CD14-positive monocyte (primary cell): ENCODE data around the gene LARGE2. TPM values are rescaled to one million over a fixed set of nuclear protein-coding genes. Genes with fewer than 3 reads are reported as not detected.

Experiments
- DNase-seq, 3 donors: peaks; one replicate each; pipeline ENCODE4 v3.0.0-alpha.2; 2011 to 2022
- H2AFZ ChIP-seq: 2 replicates; pipeline ENCODE4 v1.6.0; 2012; ENCODE audit warnings: mild to moderate bottlenecking, low read depth, low read length, inconsistent platforms; ENCODE audit not compliant: insufficient read depth, poor library complexity, severe bottlenecking
- H3K27ac ChIP-seq, 2 donors: 1 replicate in 1 of 2; 2 replicates in 1 of 2; pipeline ENCODE4 v1.5.1; 2012 to 2013; ENCODE audit warnings: low read length in 2 of 2, control low read depth in 1 of 2, inconsistent platforms in 1 of 2, low read depth in 1 of 2, mild to moderate bottlenecking in 1 of 2
- H3K27me3 ChIP-seq, 2 donors: one replicate each; pipeline versions ENCODE4 v1.6.0 to v1.6.1; 2011 to 2013; ENCODE audit warnings: low read length in 2 of 2; ENCODE audit not compliant: control insufficient read depth in 2 of 2, insufficient read depth in 2 of 2
- H3K36me3 ChIP-seq, 2 donors: replicated peaks in 1 of 2; 1 replicate in 1 of 2; 2 replicates in 1 of 2; pipeline versions ENCODE4 v1.5.1 to v1.6.1; 2012 to 2013; ENCODE audit warnings: low read length in 2 of 2, control low read depth in 1 of 2, inconsistent platforms in 1 of 2, mild to moderate bottlenecking in 1 of 2; ENCODE audit not compliant: insufficient read depth in 2 of 2, control insufficient read depth in 1 of 2
- H3K4me1 ChIP-seq, 2 donors: 1 replicate in 1 of 2; 2 replicates in 1 of 2; pipeline versions ENCODE4 v1.5.1 to v1.6.1; 2012 to 2013; ENCODE audit warnings: low read length in 2 of 2, control low read depth in 1 of 2, inconsistent platforms in 1 of 2, mild to moderate bottlenecking in 1 of 2, moderate library complexity in 1 of 2; ENCODE audit not compliant: insufficient read depth in 2 of 2, control insufficient read depth in 1 of 2
- H3K4me2 ChIP-seq: replicated peaks from 2 replicates; pipeline ENCODE3; 2012; ENCODE audit warnings: low read length, moderate library complexity, mild to moderate bottlenecking; ENCODE audit not compliant: poor library complexity, severe bottlenecking; ENCODE audit errors: extremely low read depth
- H3K4me3 ChIP-seq, 3 experiments: fragments of 200-600 bp in 1 of 3; sonication (generic) in 1 of 3; replicated peaks in 1 of 3; 1 replicate in 2 of 3; 2 replicates in 1 of 3; pipeline ENCODE4 v1.5.1; 2011 to 2013; ENCODE audit warnings: low read length in 3 of 3, mild to moderate bottlenecking in 3 of 3, control low read depth in 2 of 3, low read depth in 2 of 3, inconsistent platforms in 1 of 3, moderate library complexity in 1 of 3
- H3K79me2 ChIP-seq: 2 replicates; pipeline ENCODE4 v1.6.0; 2012; ENCODE audit warnings: mild to moderate bottlenecking, control low read depth, inconsistent platforms, low read length, moderate library complexity; ENCODE audit not compliant: insufficient read depth
- H3K9ac ChIP-seq: 2 replicates; pipeline ENCODE4 v1.6.0; 2017; ENCODE audit warnings: low read length, mild to moderate bottlenecking; ENCODE audit not compliant: insufficient read depth, poor library complexity, severe bottlenecking
- H3K9me3 ChIP-seq, 2 donors: replicated peaks in 1 of 2; 1 replicate in 1 of 2; 2 replicates in 1 of 2; pipeline versions ENCODE4 v1.5.1 to v1.6.1; 2012 to 2013; ENCODE audit warnings: low read length in 2 of 2, control low read depth in 1 of 2; ENCODE audit not compliant: control insufficient read depth in 1 of 2, insufficient read depth in 1 of 2
- H4K20me1 ChIP-seq: 2 replicates; pipeline ENCODE4 v1.6.0; 2012; ENCODE audit warnings: mild to moderate bottlenecking, low read length, control low read depth, moderate library complexity; ENCODE audit not compliant: insufficient read depth
- H3K27ac Mint-ChIP-seq, 7 donors: one replicate each; pipeline ENCODE4 v1.8.0; 2020; ENCODE audit warnings: mild to moderate bottlenecking in 7 of 7, mixed read lengths in 7 of 7, moderate library complexity in 6 of 7, inconsistent platforms in 2 of 7
- H3K27me3 Mint-ChIP-seq, 3 donors: one replicate each; pipeline ENCODE4 v1.8.0; 2021 to 2022; ENCODE audit warnings: low read depth in 3 of 3, mild to moderate bottlenecking in 3 of 3, mixed read lengths in 3 of 3, moderate library complexity in 3 of 3, inconsistent platforms in 1 of 3
- H3K36me3 Mint-ChIP-seq, 2 donors: one replicate each; pipeline ENCODE4 v1.8.0; 2020; ENCODE audit warnings: mixed read lengths in 2 of 2, inconsistent platforms in 1 of 2, mild to moderate bottlenecking in 1 of 2
- H3K4me1 Mint-ChIP-seq: one replicate; pipeline ENCODE4 v1.8.0; 2020; ENCODE audit warnings: mild to moderate bottlenecking, mixed read lengths
- H3K4me3 Mint-ChIP-seq, 2 donors: one replicate each; pipeline ENCODE4 v1.8.0; 2020; ENCODE audit warnings: mild to moderate bottlenecking in 2 of 2, mixed read lengths in 2 of 2, moderate library complexity in 1 of 2
- H3K9me3 Mint-ChIP-seq, 7 donors: one replicate each; pipeline ENCODE4 v1.8.0; 2020 to 2022; ENCODE audit warnings: mixed read lengths in 7 of 7, mild to moderate bottlenecking in 6 of 7, moderate library complexity in 6 of 7, inconsistent platforms in 2 of 7
- WGBS: methylation state at CpG from one replicate; pipeline ENCODE4 v1.1.5; 2013; ENCODE audit warnings: missing lambda C conversion rate; ENCODE audit not compliant: insufficient coverage; 5-methylcytosine and 5-hydroxymethylcytosine counted together
- intact Hi-C, 2 donors: fragments of 100-400 bp; cut with micrococcal nuclease; formaldehyde crosslinking; loops; one replicate each; pipeline versions ENCODE4 v1.15.0 to v1.15.1; 2023
- polyA plus RNA-seq, 3 donors: library from polyadenylated mRNA; depleted of rRNA in 1 of 3; unstranded in 2 of 3; stranded (reverse) in 1 of 3; fragments of 300-500 nt in 2 of 3; fragments of >200 nt in 1 of 3; fragmentation: Illumina TruSeq in 2 of 3; gene quantifications; 1 replicate in 2 of 3; 2 replicates in 1 of 3; pipeline ENCODE4 v1.2.3, GENCODE V29; 2012 to 2021
- TF ChIP-seq, protein P1 (sequence below): fragments of 200-600 bp; IDR thresholded peaks from one replicate; pipeline ENCODE4 v1.8.0; 2022; ENCODE audit warnings: antibody characterized with exemption, mild to moderate bottlenecking

The LARGE2 gene
- polyA plus RNA-seq, 3 donors = 0.12 TPM; not detected in 2

DNA sequence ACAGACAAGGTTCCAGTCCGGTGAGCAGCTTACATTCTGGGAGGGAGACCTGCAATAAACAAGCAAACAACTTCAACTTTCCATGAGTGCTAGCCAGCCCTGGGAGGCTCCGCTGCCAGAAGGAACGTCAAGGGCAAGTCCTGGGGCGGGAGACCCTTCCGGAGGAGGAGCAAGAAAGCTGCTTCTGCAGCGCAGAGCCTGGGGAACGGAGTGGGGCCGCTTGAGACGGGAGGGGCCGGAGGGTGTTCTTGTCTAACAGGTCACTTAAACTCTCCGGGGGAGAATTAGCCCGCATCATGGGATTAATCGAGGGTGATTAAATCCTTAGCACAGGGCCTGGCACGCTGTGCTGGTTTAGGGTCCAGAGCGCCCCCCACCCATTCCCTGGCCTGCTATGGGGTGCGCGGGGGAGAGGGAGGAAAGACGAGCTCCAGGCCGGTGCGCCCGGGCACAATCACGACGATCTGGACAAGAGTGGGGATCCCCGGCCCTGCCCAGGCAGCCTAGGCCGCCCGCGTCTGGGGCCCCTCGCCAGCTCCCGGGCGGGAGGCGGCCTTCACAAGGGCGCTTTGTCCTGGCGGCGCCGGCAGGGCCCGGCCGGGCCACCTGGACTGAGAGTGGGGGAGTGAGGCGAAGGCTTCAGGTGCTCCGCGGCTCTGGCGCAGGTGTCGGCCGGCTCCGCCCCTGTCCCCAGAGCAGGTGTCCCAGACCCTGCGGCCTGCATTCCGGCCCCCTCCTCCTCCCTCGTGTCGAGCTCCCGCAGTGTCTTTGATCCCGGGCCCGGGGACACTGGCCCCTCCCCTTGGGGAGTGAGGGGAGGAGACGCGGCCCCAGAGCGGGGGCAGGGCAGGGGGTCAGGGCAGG, 663 bp upstream of the LARGE2 start:
- Histone ChIP-seq H3K4me2 (peak overlapping the region; percentile 74), H3K27ac (no peak overlapping the region), H3K36me3 (no peaks in the 10 kb centered on the region), H3K9ac (no peak overlapping the region), H2AFZ (peak overlapping the region; percentile 78), H3K9me3 (no peaks in the 10 kb centered on the region), H3K4me1 (peaks cover 19 to 28% of the 10 kb centered on the region in 2 donors), H4K20me1 (peaks cover 5% of the 10 kb centered on the region), H3K27me3 (peaks cover 6 to 23% of the 10 kb centered on the region in 2 donors), H3K4me3 (peak overlapping the region in 1 of 3 experiments; percentile 65), H3K79me2 (peaks cover 8% of the 10 kb centered on the region)
- peaks cover 26% of the 10 kb centered on the region for H3K4me1 Mint-ChIP-seq
- peaks cover 3 to 9% of the 10 kb centered on the region in 2 donors for H3K36me3 Mint-ChIP-seq
- WGBS = 69% methylated on average over 38 of the region's 54 CpGs
- H3K27ac Mint-ChIP-seq = no peak overlapping the region
- intact Hi-C loops = no loop called here
- peaks cover 0 to 10% (median 6%) of the 10 kb centered on the region in 7 donors for H3K9me3 Mint-ChIP-seq
- DNase-seq = no peak
- peak overlapping the region; percentile 16 to 81 for H3K4me3 Mint-ChIP-seq
- TF ChIP-seq, protein P1, sequence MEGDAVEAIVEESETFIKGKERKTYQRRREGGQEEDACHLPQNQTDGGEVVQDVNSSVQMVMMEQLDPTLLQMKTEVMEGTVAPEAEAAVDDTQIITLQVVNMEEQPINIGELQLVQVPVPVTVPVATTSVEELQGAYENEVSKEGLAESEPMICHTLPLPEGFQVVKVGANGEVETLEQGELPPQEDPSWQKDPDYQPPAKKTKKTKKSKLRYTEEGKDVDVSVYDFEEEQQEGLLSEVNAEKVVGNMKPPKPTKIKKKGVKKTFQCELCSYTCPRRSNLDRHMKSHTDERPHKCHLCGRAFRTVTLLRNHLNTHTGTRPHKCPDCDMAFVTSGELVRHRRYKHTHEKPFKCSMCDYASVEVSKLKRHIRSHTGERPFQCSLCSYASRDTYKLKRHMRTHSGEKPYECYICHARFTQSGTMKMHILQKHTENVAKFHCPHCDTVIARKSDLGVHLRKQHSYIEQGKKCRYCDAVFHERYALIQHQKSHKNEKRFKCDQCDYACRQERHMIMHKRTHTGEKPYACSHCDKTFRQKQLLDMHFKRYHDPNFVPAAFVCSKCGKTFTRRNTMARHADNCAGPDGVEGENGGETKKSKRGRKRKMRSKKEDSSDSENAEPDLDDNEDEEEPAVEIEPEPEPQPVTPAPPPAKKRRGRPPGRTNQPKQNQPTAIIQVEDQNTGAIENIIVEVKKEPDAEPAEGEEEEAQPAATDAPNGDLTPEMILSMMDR = no peak
- H3K27me3 Mint-ChIP-seq = peaks cover 19 to 35% (median 34%) of the 10 kb centered on the region in 3 donors

DNA sequence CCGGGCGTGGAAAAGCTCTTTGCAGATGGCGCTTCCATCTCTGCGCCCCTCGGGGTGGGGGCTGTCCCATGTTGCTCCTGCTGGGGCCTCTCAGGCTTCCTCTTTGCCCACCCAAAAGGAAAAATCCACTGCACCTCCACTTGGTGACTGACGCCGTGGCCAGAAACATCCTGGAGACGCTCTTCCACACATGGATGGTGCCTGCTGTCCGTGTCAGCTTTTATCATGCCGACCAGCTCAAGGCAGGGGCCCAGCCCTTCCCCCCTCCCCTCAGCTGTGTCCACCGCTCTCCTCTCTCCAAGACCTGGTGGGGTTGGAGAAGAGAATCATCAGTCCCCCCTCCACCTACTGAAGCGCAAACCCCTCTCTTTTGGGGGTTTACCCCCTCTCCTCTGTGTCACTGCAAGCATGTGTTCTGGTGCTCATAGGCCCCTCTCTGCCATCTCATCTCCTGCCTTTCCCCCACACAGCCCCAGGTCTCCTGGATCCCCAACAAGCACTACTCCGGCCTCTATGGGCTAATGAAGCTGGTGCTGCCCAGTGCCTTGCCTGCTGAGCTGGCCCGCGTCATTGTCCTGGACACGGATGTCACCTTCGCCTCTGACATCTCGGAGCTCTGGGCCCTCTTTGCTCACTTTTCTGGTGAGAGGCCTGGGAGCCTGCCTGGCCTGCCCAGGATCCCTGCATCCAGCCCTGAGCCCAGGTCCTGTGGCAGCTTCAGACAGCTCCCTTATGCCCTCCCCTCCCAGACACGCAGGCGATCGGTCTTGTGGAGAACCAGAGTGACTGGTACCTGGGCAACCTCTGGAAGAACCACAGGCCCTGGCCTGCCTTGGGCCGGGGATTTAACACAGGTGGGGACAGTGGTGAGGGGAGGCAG, 1.8 kb downstream of the LARGE2 start:
- Histone ChIP-seq H3K27me3 (peaks cover 6 to 23% of the 10 kb centered on the region in 2 donors), H3K4me3 (no peak overlapping the region), H3K27ac (no peak overlapping the region), H3K36me3 (no peaks in the 10 kb centered on the region), H4K20me1 (peaks cover 7% of the 10 kb centered on the region), H3K4me2 (no peak overlapping the region), H3K4me1 (peaks cover 9 to 20% of the 10 kb centered on the region in 2 donors), H2AFZ (no peak overlapping the region), H3K9me3 (no peaks in the 10 kb centered on the region), H3K79me2 (peaks cover 4% of the 10 kb centered on the region), H3K9ac (no peak overlapping the region)
- peak overlapping the region in 2 of 7 donors; percentile 25 to 32 for H3K27ac Mint-ChIP-seq
- peaks cover 19 to 35% (median 32%) of the 10 kb centered on the region in 3 donors for H3K27me3 Mint-ChIP-seq
- peaks cover 0 to 10% (median 6%) of the 10 kb centered on the region in 7 donors for H3K9me3 Mint-ChIP-seq
- peaks cover 3 to 9% of the 10 kb centered on the region in 2 donors for H3K36me3 Mint-ChIP-seq
- TF ChIP-seq, protein P1 = no peak
- DNase-seq = no peak
- peak overlapping the region in 1 of 2 donors; percentile 73 for H3K4me3 Mint-ChIP-seq
- peaks cover 27% of the 10 kb centered on the region for H3K4me1 Mint-ChIP-seq
- WGBS = 94% methylated on average over 11 of the region's 22 CpGs
- intact Hi-C loops = no loop called here
